IPS-NIHi11 (cell line): ENCODE results near the gene TMEM45A.
"Not testable (repeated sequence)": the region's sequence is repeated elsewhere in the genome, so short reads cannot be mapped to it uniquely, and the experiment has no call there.

ENCODE experiments used
- DNase-seq: peaks from one replicate; pipeline ENCODE4 v3.0.0; 2012; ENCODE audit warnings: mixed read lengths, low spot score

TMEM45A gene

DNA sequence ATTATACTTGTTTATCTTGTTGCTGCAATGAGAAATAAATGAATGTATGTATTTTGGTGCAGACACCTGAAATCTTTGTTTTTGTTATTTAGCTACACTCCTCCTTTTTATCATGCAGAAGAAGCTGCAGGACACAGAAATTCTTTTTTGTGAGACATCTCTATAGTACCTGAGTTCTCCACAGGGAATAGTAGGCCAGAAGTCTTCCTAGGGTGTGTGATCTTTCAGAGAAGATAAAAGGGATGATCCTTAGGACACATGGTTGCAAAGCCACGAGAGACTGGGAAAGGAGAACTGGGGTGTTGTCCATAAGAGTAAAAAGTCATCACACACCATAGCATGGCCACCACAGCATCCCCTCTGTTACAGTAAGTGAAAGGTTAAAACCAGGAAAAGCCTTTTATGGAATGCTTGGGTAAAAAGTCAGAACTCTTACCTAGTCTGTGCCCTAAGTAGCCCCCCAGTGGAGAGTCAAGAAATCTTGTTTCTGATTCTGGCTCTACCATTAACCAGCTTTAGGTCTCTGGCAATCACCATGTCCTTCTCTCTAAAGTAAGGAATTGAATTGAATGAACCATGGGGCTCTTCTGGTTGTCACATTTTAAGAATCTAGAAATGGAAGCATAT is 85.1 kb downstream of the TMEM45A start:
- no peak for DNase-seq

- DNase-seq, result no peak
These were observed 86.2 kb downstream of the TMEM45A start for GRCh38 chr3:100578646-100579045.

DNA sequence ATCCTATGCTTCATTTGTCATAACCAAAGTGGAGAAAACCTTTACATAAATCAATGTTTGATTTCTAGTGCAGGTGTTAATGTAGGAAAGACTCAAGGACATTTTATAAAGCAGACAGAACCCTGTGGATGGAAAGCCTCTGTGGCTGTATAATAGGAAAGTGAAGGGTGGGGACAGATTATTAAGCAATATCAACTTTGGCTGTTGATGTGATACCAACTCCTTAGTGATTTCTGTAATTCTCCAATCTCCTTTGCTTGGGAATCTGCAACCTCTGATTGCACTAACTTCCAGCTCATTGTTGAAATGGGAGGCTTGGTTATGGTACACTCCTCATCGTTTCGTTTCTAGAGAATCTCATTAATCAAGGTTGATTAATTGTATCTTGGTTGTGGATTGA is 87.7 kb downstream of the TMEM45A start:
- no peak for DNase-seq

DNA sequence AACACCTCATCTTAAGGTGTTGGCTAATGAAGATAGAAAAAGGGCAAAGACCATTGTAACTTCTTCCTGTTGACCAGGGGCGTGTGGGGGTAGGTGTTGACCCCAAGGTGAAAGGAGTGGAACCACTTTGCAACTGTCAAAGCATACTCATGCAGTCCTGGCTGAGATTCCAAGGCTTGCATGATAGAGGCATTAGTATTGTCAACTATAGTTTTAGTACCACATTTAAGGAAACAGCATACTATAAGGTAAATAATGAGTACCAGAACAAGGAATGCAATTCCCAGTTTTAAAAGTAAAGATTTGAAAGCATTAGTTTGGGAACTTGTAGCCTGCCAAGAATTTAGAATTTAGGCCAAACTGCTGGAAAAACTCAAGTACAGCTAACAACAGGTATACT is 89.2 kb downstream of the TMEM45A start:
- no peak for DNase-seq

GRCh38 chr3:100582157-100582556 is 89.7 kb downstream of the TMEM45A start:
- DNase-seq, result not testable (repeated sequence)

DNA sequence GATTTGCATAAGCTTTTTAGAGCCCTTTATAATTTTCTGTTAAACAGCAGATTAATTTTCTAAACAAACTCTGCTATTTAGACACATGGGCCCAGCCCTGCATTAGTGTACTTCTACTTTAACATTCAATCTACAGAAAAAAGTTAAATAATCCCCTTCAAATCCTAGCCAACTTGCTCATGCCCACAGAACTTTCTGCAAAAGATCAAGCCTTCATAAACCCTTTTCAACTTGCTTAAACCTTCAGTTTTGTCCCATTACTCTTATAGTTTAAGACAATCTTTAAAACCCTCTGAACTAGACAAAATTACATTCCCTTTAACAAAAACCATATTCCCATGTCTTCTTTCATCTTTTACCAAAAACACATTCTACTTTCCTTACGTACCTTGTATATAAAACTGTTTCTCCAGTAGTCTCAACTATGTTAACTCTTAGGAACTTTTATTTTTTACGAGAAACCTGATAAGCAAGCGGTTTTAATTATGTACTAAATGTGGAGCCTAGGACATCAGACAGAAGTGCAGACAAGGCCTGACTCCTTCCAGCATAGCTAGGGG is 91.8 kb downstream of the TMEM45A start:
- DNase-seq, result no peak

GRCh38 chr3:100586832-100587231 is 94.4 kb downstream of the TMEM45A start:
- no peak for DNase-seq

DNA sequence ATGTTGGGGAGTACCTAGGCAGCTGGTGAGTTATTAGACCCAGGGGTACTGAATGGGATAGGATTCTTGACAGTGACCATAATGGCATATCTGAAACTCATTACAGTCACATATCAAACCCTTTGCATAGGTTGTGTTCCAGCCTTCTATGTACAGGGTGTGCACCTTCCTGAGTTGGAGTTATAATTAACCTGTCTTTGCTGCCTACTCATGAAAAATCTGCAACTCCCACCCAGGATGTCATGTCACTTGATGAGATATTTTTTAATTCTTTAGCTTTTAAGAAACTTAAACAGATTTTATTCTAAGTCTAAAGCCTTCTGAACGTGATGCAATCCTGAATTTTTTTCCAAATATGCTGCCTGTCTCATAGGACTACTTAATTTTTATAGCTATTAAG is 95.8 kb downstream of the TMEM45A start:
- DNase-seq, result no peak

GRCh38 chr3:100590114-100590839 is 97.9 kb downstream of the TMEM45A start:
- peak; percentile 76 for DNase-seq

- no peak for DNase-seq
These were observed 98.4 kb downstream of the TMEM45A start for GRCh38 chr3:100590840-100591147.

DNA sequence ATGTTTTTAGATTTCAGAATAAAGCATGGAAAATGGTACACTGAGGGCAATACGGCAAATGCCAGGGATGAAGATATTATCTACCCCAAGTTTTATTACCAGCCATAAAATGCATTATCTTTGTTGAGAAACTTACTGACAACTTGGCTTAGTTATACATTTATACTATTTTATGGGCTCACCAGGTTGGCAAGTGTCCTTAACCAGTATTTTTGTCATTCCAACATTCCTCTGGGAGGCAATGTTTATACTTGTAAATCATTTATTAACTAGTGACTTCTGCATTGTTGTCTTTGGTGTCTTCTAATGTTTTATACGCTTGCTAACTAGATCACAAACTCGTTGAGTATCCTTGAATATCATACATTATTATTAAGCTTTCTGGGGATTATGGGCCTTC is 99.0 kb downstream of the TMEM45A start:
- DNase-seq, result no peak

GRCh38 chr3:100600181-100601042 is 108.0 kb downstream of the TMEM45A start:
- DNase-seq, result no peak

- no peak for DNase-seq
These were observed 110.4 kb downstream of the TMEM45A start for GRCh38 chr3:100602506-100603444.

GRCh38 chr3:100603469-100603868 is 111.0 kb downstream of the TMEM45A start:
- DNase-seq, result peak; percentile 19

DNA sequence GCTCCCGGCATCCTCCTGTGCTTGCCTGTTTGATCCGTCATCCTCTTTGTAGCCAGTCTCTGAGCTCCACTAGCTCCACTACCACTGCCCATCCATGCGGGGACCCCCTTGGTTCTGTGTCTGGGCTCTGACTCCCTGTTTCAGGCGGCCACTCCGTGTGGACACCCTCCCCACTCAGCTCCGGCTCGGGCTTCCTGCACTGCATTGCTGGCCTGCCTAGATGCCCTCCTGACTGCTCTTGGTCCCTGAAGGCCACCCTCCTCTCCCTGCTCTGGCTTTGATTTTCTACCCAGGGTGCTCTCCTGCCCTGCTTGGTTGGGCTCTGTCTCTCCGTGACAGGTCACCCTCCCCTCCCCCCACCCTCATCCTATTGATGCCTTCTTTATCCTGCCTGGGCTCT is 112.9 kb downstream of the TMEM45A start:
- no peak for DNase-seq

- no peak for DNase-seq
These were observed 114.6 kb downstream of the TMEM45A start for GRCh38 chr3:100606894-100607512.

GRCh38 chr3:100609305-100609704 is 116.9 kb downstream of the TMEM45A start, which contains the start of gene ADGRG7:
Gene ADGRG7, plus strand, starts transcription at chr3:100609601. Its CDS starts 256 bp downstream, at chr3:100609857.
- DNase-seq, result no peak

DNA sequence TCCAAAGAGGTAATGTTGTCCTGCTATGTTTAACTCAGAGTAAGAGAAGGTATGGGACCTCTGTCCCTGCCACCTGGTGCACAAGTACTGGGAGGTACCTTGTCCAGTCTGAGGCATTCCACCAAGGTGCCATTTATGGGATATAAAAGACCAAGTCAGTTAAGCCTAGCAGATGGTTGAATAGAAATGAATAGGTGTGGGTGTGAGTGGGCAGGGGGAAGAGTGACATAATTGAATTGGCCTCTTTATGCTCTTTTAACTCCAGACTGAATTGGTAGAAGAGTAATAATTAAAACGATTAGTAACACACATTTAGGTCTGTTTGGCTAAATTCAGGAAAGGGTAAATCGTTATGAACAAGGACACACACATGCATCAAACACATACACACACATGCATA is 117.5 kb downstream of the TMEM45A start:
- DNase-seq, result no peak

DNA sequence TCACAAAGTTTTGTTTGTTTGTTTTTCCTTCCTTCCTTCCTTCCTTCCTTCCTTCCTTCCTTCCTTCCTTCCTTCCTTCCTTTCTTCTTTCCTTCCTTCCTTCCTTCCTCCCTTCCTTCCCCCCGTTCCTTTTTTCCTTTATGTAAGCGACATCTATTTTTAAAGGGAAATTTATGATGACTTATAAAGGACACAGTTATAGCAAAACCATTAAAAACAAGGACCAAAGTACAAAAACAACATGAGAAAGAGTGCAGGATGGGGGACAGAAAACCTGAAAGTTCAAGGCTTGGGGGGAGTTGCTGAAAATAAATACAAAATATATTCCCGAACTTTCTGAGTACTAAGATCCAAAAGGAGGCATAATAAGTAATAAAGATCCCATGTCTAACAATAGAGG is 118.8 kb downstream of the TMEM45A start:
- no peak for DNase-seq

- no peak for DNase-seq
These were observed 121.4 kb downstream of the TMEM45A start for GRCh38 chr3:100613721-100614390.
